ENCODE data around the gene SNHG17. TPM values are rescaled to one million over a fixed set of nuclear protein-coding genes. Genes with fewer than 3 reads are reported as not detected.

SNHG17 gene
- polyA plus RNA-seq, 3 donors: 26.7 to 64.9 (median 28.8) TPM

- DNase-seq (ENCODE audit: low read depth in 3 of 3, low spot score in 2 of 3): no peak
Measured at GRCh38 chr20:38377039-38377685, 58.0 kb downstream of the SNHG17 start.

- DNase-seq (ENCODE audit: low read depth in 3 of 3, low spot score in 2 of 3): no peak
Measured at GRCh38 chr20:38373898-38374297, 61.2 kb downstream of the SNHG17 start.

- no peak for DNase-seq (ENCODE audit: low read depth in 3 of 3, low spot score in 2 of 3)
Measured at GRCh38 chr20:38373231-38373867, 61.8 kb downstream of the SNHG17 start.

GRCh38 chr20:38372806-38373205 is 62.3 kb downstream of the SNHG17 start:
- DNase-seq (ENCODE audit: low read depth in 3 of 3, low spot score in 2 of 3): no peak

Other genes with a start within 250 kb of the SNHG17 start
- gene KIAA1755, start 174.6 kb downstream of the SNHG17 start, polyA plus RNA-seq (ENCODE audit: insufficient read length in 3 of 3): 1 to 10 TPM; 1.9 to 2.9 (median 2.3) TPM
- gene BPI, start 131.2 kb downstream of the SNHG17 start, polyA plus RNA-seq (ENCODE audit: insufficient read length in 3 of 3): 1 to 10 TPM in 1 of 3 donors, under 1 TPM in 1, not detected in 1; 0.44 to 1.0 TPM
- not detected for gene LBP, start 88.8 kb downstream of the SNHG17 start, polyA plus RNA-seq (ENCODE audit: insufficient read length in 3 of 3)
- 10 to 100 TPM; 33.7 to 36.5 (median 35.0) TPM for gene RALGAPB, start 37.5 kb upstream of the SNHG17 start, polyA plus RNA-seq (ENCODE audit: insufficient read length in 3 of 3)
- gene ADIG, start 145.9 kb upstream of the SNHG17 start, polyA plus RNA-seq (ENCODE audit: insufficient read length in 3 of 3): not detected
- gene ARHGAP40, start 166.5 kb upstream of the SNHG17 start, polyA plus RNA-seq (ENCODE audit: insufficient read length in 3 of 3): 1 to 10 TPM in 1 of 3 donors, under 1 TPM in 2; 0.26 to 1.3 (median 0.60) TPM